Neural progenitor cell (in vitro differentiated cells): ENCODE measurements around the gene SAMMSON.

ENCODE experiments used
- CTCF ChIP-seq: fragments of 200-600 bp; sonication (generic); IDR thresholded peaks from 2 replicates; pipeline ENCODE4 v1.5.1; 2017; ENCODE audit warnings: antibody characterized with exemption, mild to moderate bottlenecking
- EZH2phosphoT487 ChIP-seq: fragments of 200-600 bp; sonication (generic); IDR thresholded peaks from 2 replicates; pipeline ENCODE4 v1.6.1; 2017; ENCODE audit warnings: antibody characterized with exemption

GRCh38 chr3:70114431-70114830 lies 114.9 kb downstream of the SAMMSON start:
- no peak for TF ChIP-seq CTCF
- TF ChIP-seq EZH2phosphoT487: no peak
